Stimulated activated CD8-positive, alpha-beta memory T cell treated with anti-CD3 and anti-CD28 coated beads, Interleukin-7, amount 100 ng/mL, for 4 hours (primary cell): ENCODE measurements around the gene ORC2.
"Not testable (repeated sequence)": the region's sequence is repeated elsewhere in the genome, so short reads cannot be mapped to it uniquely, and the experiment has no call there.

Experiments
- DNase-seq, 2 donors: peaks; one replicate each; pipeline ENCODE4 v3.0.0-alpha.2; 2020; ENCODE audit warnings: low read depth in 2 of 2

ORC2 gene

DNA sequence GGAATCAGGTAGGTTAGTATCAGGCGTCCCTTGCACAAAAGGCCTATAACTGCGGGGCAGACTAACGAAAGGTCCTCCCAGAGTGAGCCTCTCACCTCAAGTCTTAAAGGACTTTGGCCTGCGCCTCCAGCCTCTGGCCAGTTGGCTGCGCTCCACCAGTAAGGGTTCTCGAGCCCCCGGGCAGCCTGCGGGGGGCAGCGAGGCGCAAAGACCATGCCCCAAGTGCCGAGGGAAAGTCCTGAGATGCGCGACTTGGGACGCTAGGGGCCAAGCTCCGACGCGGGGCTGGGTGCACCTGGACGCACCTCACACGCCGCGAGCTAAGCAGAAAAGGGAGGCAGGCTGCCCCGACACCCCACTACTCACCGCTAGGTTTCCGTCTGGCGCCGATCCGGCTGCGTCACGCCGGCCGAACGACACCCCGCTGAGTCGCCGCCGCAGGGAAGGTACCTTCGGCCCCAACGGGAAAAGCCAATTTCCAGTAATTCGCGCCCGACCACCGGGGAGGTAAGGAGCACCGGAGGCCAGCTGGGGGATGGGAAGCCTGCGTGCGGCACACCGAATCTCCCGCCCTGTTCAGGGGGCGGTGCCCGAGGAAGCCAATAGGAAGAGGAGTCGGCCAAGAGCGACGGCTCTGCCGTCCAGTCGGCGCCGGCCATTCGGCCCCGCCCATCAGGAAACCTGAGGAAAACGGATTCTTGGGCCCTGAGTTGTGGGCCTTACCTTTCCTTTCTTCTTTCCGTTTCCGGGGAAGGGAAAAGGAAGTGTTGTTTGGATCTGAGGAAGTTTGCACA is at the start of gene ORC2:
TSS of gene ORC2 (minus strand) at position 537 of the 794 bp plus-strand sequence. CDS start 5,537 bp downstream, outside the sequence.
- peak; percentile 79 to 84 for DNase-seq

DNA sequence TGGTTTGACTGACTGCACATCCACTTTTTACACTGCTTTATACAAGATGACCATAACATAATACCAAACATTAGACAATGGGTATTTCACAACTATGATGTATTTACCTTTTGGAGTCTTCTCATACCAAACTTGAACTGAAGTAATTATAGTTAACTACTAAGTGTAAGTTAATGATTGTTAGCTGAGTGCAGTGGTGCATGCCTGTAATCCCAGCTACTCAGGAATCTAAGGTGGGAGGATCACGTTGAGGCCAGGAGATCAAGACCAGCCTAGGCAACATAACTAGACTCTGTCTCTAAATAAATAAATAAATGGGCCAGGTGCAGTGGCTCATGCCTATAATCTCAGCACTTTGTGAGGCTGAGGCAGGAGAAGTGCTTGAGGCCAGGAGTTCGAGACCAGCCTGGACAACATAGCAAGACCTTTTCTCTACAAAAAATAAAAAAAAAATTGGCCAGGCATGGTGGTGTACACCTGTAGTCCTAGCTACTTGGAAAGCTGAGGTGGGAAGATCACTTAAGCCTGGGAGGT is 44.9 kb upstream of the ORC2 start:
- no peak for DNase-seq

DNA sequence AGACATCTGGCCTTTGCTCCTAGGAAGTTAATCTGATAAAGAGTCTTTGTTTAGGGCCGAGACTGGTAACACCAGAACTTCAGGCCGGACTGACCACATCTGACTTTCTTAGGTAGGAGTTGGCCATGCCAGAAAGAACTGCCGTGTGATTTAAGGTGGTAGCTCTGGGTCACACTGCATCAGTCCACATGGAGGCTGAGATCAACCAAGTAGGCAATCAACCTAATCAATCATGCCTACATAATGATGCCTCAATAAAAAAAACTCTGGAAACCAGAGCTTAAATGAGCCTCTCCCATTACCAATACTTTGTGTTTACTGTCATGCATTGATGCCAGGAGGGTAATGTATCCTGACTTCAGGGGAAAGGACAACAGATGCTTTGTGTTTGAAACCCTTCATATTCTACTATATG is 44.1 kb upstream of the ORC2 start:
- no peak for DNase-seq

DNA sequence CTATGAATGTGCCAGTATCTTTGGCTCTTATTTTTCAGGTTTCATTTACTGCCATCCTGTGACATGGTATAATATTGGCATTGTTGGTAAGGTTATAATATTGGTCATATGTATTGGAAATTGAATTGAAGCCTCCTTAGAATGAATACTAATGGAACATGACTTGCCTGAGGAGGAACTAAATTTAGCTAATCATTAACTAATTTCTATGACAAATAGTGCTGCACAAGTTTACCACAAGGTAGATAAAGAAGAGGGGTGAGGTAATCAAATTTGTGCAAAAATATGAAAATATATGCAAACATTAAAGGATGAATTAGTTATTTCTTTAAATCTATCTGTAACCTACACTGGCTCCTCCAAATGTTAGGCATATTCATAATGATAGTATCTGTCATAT is 43.2 kb upstream of the ORC2 start:
- DNase-seq, result no peak

DNA sequence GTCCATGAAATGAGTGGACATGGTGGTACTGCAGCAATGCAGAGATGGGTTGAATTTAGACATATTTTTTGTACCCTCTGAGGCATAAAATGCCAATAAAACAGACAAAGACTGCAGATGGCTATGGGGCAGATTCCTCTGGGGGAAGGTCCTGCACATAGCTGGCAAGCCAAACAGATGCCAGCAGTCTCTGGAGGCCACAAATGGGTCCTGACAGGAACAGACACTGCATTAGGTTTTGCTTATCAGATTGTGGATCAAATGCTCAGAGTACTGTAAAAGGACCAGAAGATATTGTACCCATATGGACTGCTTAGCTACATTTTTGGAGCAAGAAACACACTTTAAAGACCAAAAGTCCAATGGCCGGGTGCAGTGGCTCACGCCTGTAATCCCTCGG is 40.9 kb upstream of the ORC2 start:
- DNase-seq, result no peak

DNA sequence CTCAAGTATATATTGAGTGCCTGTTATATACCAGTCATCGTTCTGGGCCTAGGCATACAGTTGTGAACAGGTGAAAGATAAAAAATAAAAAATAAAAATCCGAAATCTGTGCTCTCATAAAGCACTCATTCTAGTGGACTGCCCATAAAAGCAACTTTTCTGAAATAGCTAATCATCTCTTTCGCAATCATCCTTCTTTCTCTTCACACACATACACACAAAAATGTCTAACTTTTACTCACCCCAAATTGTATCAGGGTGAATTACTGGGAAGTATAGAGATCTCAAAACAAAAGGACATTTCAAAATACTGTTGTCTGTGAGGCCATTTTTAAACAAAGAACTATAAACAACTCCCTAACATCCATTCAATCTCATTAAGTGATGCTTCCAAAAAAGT is 29.6 kb upstream of the ORC2 start:
- no peak for DNase-seq

DNA sequence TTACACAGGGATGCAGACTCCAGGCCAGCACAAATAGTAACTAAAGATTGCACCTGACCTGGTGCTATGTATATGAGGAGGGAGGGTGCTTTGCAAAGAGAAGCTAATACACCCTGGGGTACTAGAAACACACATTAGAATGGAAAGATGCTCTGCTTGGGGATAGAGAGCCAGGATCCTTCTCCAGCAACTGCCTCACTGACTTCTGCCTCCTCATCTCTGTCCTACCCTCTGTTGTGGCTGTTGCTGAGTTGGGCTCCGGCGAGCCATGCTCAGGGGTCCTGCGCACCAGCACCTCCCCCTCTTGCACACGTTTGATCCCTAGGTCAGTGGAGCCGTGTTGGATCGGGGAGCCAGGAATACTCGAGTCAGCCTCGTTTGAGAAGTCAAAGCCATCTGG is 23.7 kb upstream of the ORC2 start:
- DNase-seq, result no peak

DNA sequence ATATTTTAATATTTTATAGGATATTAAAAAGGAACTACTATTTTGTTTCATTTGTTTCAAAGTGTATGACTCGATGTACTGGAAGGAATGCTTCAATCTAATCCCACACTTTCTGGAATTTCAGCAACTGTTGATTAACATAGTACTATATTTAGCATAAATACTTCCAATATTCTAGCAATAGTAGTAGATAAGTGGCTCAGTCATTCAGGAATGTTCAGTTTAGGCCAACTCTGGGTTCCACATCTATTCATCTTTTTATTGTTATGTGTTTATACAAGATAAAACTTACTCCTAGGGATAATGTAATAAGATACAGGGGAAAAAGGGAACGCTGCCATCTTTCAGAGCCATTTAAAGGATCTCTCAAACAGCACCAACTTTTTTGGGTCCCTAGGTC is 22.3 kb upstream of the ORC2 start:
- no peak for DNase-seq

DNA sequence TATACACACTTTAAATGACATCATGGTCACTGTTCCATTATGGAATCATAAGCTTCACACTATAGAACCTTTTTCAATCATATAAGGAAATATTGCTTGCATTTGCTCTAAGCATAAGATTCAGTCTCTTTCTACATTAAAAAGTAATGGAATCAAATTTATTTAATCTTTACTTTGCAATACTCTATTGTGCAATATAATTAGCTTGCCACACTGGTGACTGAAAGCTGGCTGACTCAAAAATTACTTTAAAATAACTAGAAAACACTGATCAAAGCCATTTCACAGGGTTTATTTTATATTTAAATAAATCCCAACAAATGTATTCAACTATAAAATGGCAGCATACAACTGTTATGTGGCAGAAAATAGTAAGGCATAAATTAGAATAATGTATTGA is 13.2 kb upstream of the ORC2 start:
- DNase-seq, result no peak

DNA sequence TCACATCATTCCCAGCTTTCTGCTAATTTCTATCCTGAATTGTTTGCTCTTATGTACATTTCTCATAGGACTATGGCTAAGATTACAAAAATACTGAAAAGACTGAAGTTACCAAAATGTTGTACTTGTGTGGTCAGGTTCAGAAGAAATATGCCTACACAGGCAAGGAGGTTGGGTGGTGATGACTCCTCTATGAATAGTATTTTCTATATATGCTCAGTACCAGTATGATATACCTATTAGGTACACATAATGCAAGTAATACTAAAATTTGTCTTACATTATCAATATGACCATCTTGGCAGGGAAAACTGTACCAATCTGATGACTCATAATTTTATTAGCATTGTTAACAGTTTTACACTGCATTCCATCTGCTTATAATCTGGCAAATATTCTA is 12.2 kb upstream of the ORC2 start:
- DNase-seq, result no peak

DNA sequence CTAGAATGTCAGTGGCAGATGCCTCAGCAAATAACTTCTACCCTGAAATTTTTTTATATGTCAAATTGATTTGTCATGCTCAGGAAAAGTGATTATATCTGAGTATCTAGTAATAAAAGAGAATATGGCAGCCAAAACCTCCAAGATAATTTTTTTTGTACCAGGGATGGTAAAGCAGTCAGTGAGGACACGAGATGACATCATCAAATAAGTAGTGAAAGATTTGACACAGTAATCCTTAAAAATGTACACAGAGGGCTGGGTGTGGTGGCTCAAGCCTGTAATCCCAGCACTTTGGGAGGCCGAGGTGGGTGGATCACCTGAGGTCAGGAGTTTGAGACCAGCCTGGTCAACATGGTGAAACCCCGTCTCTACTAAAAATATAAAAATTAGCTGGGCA is 6.6 kb upstream of the ORC2 start:
- DNase-seq, result not testable (repeated sequence)

DNA sequence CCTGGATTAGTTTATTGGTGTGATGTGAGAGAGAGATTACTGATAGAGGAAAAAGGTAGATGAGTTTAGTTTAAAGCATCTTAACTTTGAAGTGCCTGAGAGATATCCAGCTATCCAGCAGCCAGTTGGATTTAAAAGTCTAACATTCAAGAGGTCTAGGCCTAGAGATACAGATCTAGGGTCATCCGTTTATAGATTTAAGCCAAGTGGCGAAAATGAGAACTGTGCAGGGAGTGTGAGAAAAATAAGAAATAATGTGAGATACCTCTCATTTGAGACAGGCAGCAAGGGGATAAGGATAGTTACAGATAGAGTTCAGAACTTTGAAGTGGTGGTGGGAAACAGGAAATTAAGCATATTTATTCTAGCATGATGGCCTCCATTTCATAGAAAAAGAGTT is 5.3 kb upstream of the ORC2 start:
- no peak for DNase-seq

DNA sequence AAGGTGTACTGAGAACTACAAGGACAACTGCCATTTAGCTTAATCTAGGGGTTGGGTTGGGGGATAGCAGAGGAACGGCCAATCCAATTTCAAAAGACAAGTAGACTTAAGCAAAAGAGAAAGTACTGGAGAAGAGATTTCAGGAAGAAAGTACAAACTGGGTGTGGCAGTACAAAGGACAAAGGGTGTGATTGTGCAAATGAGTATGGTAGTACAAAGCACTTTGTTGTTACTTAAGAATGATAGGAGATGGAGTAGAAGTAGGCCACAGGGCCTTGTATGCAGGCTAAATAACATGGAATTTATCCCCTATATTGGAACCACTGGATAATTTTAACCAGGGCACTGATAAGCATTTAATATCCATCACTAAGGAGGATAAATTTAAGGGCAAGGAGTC is 4.7 kb upstream of the ORC2 start:
- no peak for DNase-seq

DNA sequence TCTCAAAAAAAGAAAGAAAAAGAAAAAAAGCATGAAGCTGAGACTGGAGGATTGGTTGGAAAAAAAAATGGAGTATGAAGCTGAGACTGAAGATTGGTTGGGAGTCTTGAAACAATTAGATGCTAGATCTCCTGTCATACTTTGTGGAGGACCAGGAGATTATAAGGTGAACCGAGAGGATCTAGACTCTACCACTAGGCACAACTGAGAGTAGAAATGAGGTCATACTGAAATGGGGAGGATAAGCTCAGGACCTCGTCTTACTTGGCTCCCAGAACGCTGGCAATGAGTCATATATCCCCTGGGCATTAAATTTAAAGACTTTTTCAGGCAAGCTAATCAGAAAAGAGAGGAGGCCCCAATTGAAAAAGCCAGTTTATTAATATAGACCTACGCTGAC is 3.3 kb upstream of the ORC2 start:
- no peak for DNase-seq

DNA sequence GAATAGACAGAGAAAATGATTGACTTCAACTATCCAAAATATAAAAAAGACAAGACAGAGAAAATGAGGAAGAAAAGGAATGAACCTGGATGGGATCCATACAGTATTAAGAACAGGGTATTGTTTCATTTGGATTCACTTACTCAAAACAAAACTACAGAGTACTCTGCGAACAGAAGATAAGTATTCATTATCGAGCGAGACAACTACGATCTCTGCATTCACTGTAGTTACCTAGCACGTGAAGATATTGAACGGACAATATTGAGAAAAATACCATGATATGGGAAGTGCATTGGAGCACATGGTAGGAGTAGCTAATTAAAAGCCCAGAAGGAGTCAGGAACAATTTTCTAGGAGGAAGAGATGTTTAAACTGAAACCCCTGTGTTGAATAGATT is 1.0 kb upstream of the ORC2 start:
- no peak for DNase-seq

DNA sequence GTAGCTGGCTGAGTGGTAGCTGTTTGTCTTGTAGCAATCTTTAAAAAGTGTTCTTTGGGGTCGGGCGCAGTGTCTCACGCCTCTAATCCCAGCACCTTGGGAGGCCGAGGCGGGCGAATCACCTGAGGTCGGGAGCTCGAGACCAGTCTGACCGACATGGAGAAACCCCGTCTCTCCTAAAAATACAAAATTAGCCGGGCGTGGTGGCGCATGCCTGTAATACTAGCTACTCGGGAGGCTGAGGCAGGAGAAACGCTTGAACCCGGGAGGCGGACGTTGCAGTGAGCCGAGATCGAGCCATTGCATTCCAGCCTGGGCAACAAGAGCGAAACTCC is 425 bp upstream of the ORC2 start:
- DNase-seq, result not testable (repeated sequence)

DNA sequence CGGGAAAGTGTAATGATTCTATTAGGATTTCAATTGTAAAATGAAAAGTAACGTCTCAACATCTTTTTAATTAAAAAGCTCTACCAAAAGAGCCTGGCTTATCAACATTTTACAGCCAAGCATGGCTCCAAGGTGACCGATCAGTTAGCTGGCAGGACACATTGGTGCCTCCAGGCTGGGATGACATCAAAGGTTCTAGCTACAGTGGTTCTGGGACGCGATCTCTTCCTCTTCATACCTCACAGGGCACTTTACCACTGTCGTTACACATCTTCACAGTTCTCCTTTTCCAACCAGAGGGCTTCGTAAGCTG is 693 bp downstream of the ORC2 start:
- DNase-seq, result no peak

DNA sequence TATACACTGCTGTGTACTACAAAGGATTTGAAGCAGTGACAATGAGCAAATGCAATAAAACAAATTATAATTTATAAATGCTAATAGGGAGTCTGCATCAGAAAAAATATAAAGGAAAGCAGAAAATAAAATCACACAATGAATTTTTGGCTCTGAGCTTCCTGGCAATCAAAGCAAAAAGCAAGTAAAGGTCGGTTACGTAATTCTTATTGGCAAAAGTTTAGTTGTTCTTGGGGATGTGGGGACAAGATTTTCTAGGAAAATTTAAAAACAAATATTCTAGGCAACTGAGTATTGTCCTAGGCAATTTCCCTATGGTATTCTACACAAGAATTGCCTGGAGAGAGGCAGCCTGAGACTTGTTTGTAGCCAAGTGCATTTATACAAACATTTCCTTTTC is 1.8 kb downstream of the ORC2 start:
- no peak for DNase-seq

DNA sequence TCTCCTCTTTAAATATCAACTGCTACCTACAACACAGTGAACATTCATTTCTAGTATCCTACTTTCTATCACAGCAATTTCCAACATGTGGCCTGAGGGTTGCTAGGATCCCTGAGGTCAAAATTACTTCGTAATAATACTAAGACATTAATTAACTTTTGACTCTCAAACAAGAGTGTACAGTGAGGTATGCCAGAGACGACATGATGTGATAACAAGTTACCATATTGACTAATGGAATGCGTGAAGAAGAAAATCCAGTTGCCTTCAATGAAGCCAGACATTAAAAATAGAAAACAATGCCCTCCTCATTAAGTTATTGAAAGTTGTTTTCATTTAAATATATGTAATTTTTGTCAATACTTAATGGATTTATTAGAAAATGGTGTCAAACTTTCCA is 13.1 kb downstream of the ORC2 start:
- no peak for DNase-seq

DNA sequence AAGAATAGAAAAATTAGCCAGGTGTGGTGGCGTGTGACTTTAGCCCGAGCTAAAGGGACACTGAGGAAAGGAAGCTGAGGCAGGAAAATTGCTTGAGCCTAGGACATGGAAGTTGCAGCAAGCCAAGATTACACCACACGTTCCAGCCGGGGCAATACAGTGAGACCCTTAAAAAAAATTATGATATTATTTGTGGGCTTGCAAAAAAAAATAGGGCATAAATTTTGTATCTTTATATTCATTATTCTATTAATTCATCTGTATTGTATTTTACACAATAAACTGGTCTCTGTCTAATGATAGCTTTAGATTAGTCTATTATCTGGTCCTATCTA is 18.1 kb downstream of the ORC2 start:
- no peak for DNase-seq

DNA sequence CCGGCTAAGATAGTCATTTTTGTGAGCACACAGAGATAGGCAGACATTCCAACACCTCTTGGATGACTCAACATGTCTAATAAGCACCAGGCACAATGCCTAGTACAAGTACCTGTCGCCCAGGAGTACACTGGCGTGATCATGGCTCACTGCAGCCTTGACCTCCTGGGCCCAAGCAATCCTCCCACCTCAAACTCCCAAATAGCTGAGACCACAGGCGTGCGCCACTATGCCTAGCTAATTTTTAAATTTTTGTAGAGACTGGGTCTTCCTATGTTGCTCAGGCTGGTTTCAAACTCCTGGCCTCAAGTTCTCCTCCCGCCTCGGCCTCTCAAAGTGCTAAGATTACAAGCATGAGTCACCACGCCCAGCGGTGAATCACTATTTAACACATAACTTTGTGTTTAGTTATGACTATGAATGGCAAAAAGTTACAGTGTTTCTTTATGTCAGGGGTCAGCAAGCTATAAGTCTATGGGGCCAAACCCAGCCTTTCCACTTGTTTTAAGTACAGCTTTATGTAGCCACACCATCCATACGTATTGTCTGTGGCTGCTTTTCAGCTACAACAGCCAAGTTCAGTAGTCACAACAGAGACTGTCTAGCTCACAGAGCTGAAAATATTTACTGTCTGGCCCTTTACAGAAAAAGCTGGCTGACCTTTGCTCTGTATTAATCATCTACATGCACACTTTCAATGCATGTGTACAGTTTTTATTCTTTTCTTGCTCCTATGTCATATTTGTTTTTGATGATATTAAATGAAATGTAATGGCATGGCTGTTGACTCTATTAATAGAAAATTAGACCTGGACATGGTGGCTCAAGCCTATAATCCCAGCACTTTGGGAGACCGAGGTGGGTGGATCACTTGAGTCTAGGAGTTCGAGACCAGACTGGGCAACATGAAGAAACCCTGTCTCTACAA is 18.7 kb downstream of the ORC2 start:
- peak; percentile 11 to 16 for DNase-seq

DNA sequence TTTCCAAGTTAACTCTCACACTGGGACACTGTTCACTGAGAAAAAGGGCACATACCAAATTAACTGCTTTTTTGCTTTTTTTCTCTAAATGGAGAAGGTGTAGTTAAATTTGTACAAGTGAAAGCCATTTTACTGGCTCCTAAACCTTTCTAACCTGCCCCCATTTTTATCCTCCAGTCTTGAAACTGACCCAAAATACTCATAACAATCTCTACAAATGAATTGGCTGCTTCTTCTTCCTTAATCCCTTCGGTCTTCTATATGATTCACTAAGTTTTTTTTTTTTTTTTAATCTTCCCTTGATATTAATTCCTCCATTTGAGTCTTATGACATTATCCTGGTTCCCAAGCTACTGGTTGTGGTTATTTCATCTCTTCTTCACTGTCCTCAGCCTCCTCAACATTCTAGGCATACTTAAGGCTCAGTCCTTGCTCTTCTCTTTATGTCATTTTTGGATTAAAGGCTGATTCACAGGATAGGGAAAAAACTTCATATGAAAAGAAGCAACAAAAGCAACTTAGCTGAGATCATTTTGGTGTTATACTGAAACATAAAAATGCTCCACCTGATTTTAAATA is 19.8 kb downstream of the ORC2 start:
- no peak for DNase-seq

DNA sequence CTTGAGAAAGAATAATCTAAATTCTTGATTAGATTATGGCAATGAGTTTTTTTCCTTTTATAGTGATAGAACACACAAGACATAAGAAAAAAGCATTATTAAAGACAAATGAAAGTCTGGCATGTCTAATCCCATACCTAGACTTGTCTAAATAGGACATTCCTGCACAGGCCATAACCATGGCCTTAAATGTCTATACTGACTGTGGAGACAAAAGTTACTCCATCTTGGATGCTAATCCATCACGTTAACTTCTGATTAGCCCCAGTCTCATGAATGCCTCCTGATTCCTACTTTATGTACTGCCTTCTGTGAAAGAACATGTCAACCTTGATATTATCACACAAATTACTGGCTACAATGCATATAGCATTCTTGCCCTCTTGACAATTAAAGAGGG is 23.6 kb downstream of the ORC2 start:
- DNase-seq, result no peak
